ENCODE results near the gene RPS6KA2.
"Not testable (repeated sequence)": the region's sequence is repeated elsewhere in the genome, so short reads cannot be mapped to it uniquely, and the experiment has no call there.

The RPS6KA2 gene

DNA sequence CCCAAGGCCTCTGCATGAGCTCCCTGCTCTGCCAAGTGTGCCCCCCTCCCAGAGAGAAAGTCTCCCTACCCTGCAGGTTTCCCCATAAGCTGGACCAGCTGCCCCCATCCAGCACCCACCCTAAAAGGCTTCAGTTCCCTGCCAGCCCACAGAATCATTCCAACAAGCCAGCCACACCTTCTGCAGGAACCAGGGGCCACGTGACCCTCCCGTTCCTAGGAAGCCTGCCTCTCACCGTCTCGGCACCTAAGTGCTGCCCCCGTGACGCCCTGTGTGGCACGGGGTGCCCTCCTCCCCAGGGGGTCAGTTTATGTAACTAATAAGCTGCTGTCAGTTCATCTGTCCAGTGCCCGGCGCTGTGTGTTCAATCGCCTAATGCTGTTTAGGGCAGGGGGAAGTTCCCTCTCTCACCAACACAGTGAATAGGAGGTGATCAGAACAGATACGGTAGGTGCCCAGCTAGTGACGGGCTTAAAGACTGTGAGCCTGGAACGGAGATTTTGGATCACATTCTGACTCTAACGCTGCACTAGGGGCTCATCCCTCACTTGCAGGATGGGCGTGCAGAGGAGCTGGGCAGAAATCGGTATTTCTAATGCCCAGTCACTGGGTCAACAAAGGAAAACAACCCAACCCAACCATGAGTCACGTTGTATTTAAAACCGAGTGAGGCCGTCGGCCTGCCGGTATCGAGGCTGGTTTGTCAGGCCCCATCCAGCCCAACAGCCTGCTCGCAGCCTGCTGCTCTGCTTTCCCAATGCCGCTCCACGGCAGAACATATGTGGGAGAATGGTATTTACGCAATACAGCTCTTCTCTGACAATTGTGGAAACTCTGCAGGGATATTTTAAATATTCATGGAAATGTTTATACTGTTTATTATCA is 96.6 kb downstream of the RPS6KA2 start:
- Histone ChIP-seq H3K4ac (ENCODE audit: low read depth, low read length) (no peak overlapping the region), H3K4me2 (ENCODE audit: low read length) (no peak overlapping the region), H3K9me3 (ENCODE audit: insufficient read depth, low read depth, low read length) (no peaks in the 10 kb centered on the region), H3K4me3 (ENCODE audit: low read depth, low read length) (no peak overlapping the region), H3K36me3 (ENCODE audit: control insufficient read depth in 1 of 2, insufficient read depth in 2 of 2, low read length in 2 of 2) (peaks cover 13 to 14% of the 10 kb centered on the region in 2 experiments), H4K91ac (ENCODE audit: low read depth, low read length) (no peak overlapping the region), H3K4me1 (ENCODE audit: control insufficient read depth in 1 of 2, insufficient read depth in 2 of 2, low read length in 2 of 2) (peaks cover 2 to 11% of the 10 kb centered on the region in 2 experiments), H2AK5ac (ENCODE audit: low read length) (no peak overlapping the region), H4K12ac (ENCODE audit: low read depth, low read length) (no peak overlapping the region), H2BK12ac (ENCODE audit: low read length) (no peak overlapping the region), H3K14ac (ENCODE audit: low read length) (no peak overlapping the region), H4K8ac (ENCODE audit: low read depth, low read length) (no peak overlapping the region), H3K79me2 (ENCODE audit: control insufficient read depth, insufficient read depth, low read length, poor library complexity) (no peaks in the 10 kb centered on the region), H3K18ac (ENCODE audit: low read length) (no peak overlapping the region), H2BK5ac (ENCODE audit: low read depth, low read length, poor library complexity) (no peak overlapping the region), H3K27ac (ENCODE audit: low read depth, low read length) (no peak overlapping the region), H3K27me3 (ENCODE audit: insufficient read depth, low read length) (no peaks in the 10 kb centered on the region), H3K23ac (ENCODE audit: low read length) (no peak overlapping the region), H3K79me1 (ENCODE audit: low read length) (no peaks in the 10 kb centered on the region), H2AFZ (ENCODE audit: insufficient read depth, low read length, poor library complexity) (no peak overlapping the region), H2BK120ac (ENCODE audit: insufficient read depth, low read length, poor library complexity) (no peak overlapping the region), H3K9ac (ENCODE audit: low read length) (no peak overlapping the region)
- DNase-seq = peak in 1 of 2 donors; percentile 49
- WGBS (ENCODE audit: extremely low coverage, insufficient coverage, insufficient read length) = no CpG with 5 or more reads among the region's 26 CpGs

DNA sequence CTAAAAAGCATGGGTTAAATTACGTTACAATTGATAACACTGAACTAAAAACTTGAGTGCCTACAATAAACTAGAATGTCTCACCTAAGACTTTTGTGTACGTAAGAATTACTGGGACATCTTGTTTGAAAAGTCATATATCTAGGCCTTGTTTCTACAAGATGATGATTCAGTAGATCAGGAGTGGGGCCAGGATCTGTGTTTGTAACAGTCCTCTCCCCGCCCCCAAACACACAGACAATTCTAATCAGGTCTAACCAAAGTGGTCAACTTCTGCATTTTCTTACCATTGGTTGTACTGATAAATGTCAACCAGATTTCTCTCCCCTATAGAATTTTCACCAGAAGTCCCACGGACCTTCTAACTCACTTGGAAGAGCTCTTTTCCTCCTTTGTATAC is 97.5 kb downstream of the RPS6KA2 start:
- no peak overlapping the region for H2BK5ac ChIP-seq (ENCODE audit: low read depth, low read length, poor library complexity)
- peaks cover 12% of the 10 kb centered on the region in 2 experiments for H3K36me3 ChIP-seq (ENCODE audit: control insufficient read depth in 1 of 2, insufficient read depth in 2 of 2, low read length in 2 of 2)
- H3K9ac ChIP-seq (ENCODE audit: low read length) = no peak overlapping the region
- H3K79me1 ChIP-seq (ENCODE audit: low read length) = no peaks in the 10 kb centered on the region
- H4K8ac ChIP-seq (ENCODE audit: low read depth, low read length) = no peak overlapping the region
- no peak overlapping the region for H2AFZ ChIP-seq (ENCODE audit: insufficient read depth, low read length, poor library complexity)
- no peak overlapping the region for H2BK12ac ChIP-seq (ENCODE audit: low read length)
- no peak overlapping the region for H3K23ac ChIP-seq (ENCODE audit: low read length)
- no peak overlapping the region for H2AK5ac ChIP-seq (ENCODE audit: low read length)
- H3K27ac ChIP-seq (ENCODE audit: low read depth, low read length) = no peak overlapping the region
- no peaks in the 10 kb centered on the region for H3K9me3 ChIP-seq (ENCODE audit: insufficient read depth, low read depth, low read length)
- no peak overlapping the region for H3K4me2 ChIP-seq (ENCODE audit: low read length)
- no peak overlapping the region for H4K12ac ChIP-seq (ENCODE audit: low read depth, low read length)
- H3K18ac ChIP-seq (ENCODE audit: low read length) = no peak overlapping the region
- H3K4me3 ChIP-seq (ENCODE audit: low read depth, low read length) = no peak overlapping the region
- no peak for DNase-seq
- no CpG with 5 or more reads among the region's 4 CpGs for WGBS (ENCODE audit: extremely low coverage, insufficient coverage, insufficient read length)
- H3K27me3 ChIP-seq (ENCODE audit: insufficient read depth, low read length) = no peaks in the 10 kb centered on the region
- H3K4ac ChIP-seq (ENCODE audit: low read depth, low read length) = no peak overlapping the region
- no peak overlapping the region for H2BK120ac ChIP-seq (ENCODE audit: insufficient read depth, low read length, poor library complexity)
- H3K79me2 ChIP-seq (ENCODE audit: control insufficient read depth, insufficient read depth, low read length, poor library complexity) = no peaks in the 10 kb centered on the region
- H4K91ac ChIP-seq (ENCODE audit: low read depth, low read length) = no peak overlapping the region
- peaks cover 2 to 11% of the 10 kb centered on the region in 2 experiments for H3K4me1 ChIP-seq (ENCODE audit: control insufficient read depth in 1 of 2, insufficient read depth in 2 of 2, low read length in 2 of 2)
- H3K14ac ChIP-seq (ENCODE audit: low read length) = no peak overlapping the region

DNA sequence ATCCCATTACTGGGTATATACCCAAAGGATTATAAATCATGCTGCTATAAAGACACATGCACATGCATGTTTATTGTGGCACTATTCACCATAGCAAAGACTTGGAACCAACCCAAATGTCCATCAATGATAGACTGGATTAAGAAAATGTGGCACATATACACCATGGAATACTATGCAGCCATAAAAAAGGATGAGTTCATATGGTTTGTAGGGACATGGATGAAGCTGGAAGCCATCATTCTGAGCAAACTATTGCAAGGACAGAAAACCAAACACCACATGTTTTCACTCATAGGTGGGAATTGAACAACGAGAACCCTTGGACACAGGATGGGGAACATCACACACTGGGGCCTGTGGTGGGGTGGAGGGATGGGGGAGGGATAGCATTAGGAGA is 98.0 kb downstream of the RPS6KA2 start:
- H2BK120ac ChIP-seq (ENCODE audit: insufficient read depth, low read length, poor library complexity); H4K91ac ChIP-seq (ENCODE audit: low read depth, low read length); H3K4me3 ChIP-seq (ENCODE audit: low read depth, low read length); H3K27ac ChIP-seq (ENCODE audit: low read depth, low read length); H3K4me2 ChIP-seq (ENCODE audit: low read length); H4K12ac ChIP-seq (ENCODE audit: low read depth, low read length); H3K23ac ChIP-seq (ENCODE audit: low read length); H3K27me3 ChIP-seq (ENCODE audit: insufficient read depth, low read length); H3K4ac ChIP-seq (ENCODE audit: low read depth, low read length); H3K14ac ChIP-seq (ENCODE audit: low read length); H3K9me3 ChIP-seq (ENCODE audit: insufficient read depth, low read depth, low read length); H3K79me2 ChIP-seq (ENCODE audit: control insufficient read depth, insufficient read depth, low read length, poor library complexity); H2BK5ac ChIP-seq (ENCODE audit: low read depth, low read length, poor library complexity); H2AK5ac ChIP-seq (ENCODE audit: low read length); DNase-seq; H3K18ac ChIP-seq (ENCODE audit: low read length); H3K79me1 ChIP-seq (ENCODE audit: low read length); H2AFZ ChIP-seq (ENCODE audit: insufficient read depth, low read length, poor library complexity); H4K8ac ChIP-seq (ENCODE audit: low read depth, low read length); H2BK12ac ChIP-seq (ENCODE audit: low read length); H3K9ac ChIP-seq (ENCODE audit: low read length): not testable (repeated sequence)
- Histone ChIP-seq H3K36me3 (ENCODE audit: control insufficient read depth in 1 of 2, insufficient read depth in 2 of 2, low read length in 2 of 2) (peaks cover 12% of the 10 kb centered on the region in 2 experiments), H3K4me1 (ENCODE audit: control insufficient read depth in 1 of 2, insufficient read depth in 2 of 2, low read length in 2 of 2) (peaks cover 2 to 11% of the 10 kb centered on the region in 2 experiments)
- WGBS (ENCODE audit: extremely low coverage, insufficient coverage, insufficient read length) = no CpG with 5 or more reads among the region's 1 CpG

DNA sequence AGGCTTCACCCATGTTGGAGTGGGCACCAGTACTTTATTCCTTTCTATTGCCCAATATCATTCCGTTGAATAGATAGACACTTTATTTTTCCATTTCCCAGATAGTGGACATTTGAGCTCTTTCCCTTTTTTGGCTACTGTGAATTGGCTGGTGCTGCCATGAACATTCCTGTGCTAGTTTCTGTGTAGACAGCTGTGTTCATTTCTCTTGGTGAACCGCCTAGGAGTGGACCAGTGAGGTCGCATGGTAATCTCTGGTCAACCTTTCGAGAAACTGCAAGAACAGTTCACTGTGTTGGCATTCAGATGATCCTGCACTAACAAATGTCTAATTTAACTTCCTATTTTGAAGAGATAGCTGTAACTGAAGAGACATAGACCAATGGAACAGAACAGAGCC is 99.2 kb downstream of the RPS6KA2 start:
- Histone ChIP-seq H2AK5ac (ENCODE audit: low read length) (no peak overlapping the region), H4K8ac (ENCODE audit: low read depth, low read length) (no peak overlapping the region), H3K14ac (ENCODE audit: low read length) (no peak overlapping the region), H3K27me3 (ENCODE audit: insufficient read depth, low read length) (no peaks in the 10 kb centered on the region), H3K36me3 (ENCODE audit: control insufficient read depth in 1 of 2, insufficient read depth in 2 of 2, low read length in 2 of 2) (peaks cover 9 to 12% of the 10 kb centered on the region in 2 experiments), H3K79me1 (ENCODE audit: low read length) (no peaks in the 10 kb centered on the region), H3K18ac (ENCODE audit: low read length) (no peak overlapping the region), H2AFZ (ENCODE audit: insufficient read depth, low read length, poor library complexity) (no peak overlapping the region), H3K9me3 (ENCODE audit: insufficient read depth, low read depth, low read length) (no peaks in the 10 kb centered on the region), H3K9ac (ENCODE audit: low read length) (no peak overlapping the region), H3K79me2 (ENCODE audit: control insufficient read depth, insufficient read depth, low read length, poor library complexity) (no peaks in the 10 kb centered on the region), H2BK120ac (ENCODE audit: insufficient read depth, low read length, poor library complexity) (no peak overlapping the region), H4K12ac (ENCODE audit: low read depth, low read length) (no peak overlapping the region), H3K23ac (ENCODE audit: low read length) (no peak overlapping the region), H3K27ac (ENCODE audit: low read depth, low read length) (no peak overlapping the region), H3K4ac (ENCODE audit: low read depth, low read length) (no peak overlapping the region), H2BK5ac (ENCODE audit: low read depth, low read length, poor library complexity) (no peak overlapping the region), H3K4me2 (ENCODE audit: low read length) (no peak overlapping the region), H3K4me1 (ENCODE audit: control insufficient read depth in 1 of 2, insufficient read depth in 2 of 2, low read length in 2 of 2) (peaks cover 0 to 11% of the 10 kb centered on the region in 2 experiments), H4K91ac (ENCODE audit: low read depth, low read length) (no peak overlapping the region), H3K4me3 (ENCODE audit: low read depth, low read length) (no peak overlapping the region), H2BK12ac (ENCODE audit: low read length) (no peak overlapping the region)
- WGBS (ENCODE audit: extremely low coverage, insufficient coverage, insufficient read length) = no CpG with 5 or more reads among the region's 4 CpGs
- no peak for DNase-seq
